ENCODE measurements around the gene TCF20. TPM values are rescaled to one million over a fixed set of nuclear protein-coding genes. Genes with fewer than 3 reads are reported as not detected.

TCF20 gene
- total RNA-seq, result 13.0 TPM

GRCh38 chr22:42270510-42271190 lies at the start of gene TCF20:
Gene TCF20, minus strand, starts transcription at chr22:42270653. Its CDS starts 55,348 bp downstream, at chr22:42215305.
- Histone ChIP-seq H3K9ac (ENCODE audit: low read depth in 1 of 3, low read length in 3 of 3) (peak within 1 kb of the TSS; percentile 70 to 88 (median 85)), H3K4me3 (ENCODE audit: low read length in 3 of 3) (peak within 1 kb of the TSS; percentile 71 to 78 (median 78))

GRCh38 chr22:42319386-42319785 lies 48.9 kb upstream of the TCF20 start:
- Histone ChIP-seq H3K9ac (ENCODE audit: low read depth in 1 of 3, low read length in 3 of 3) (no peak overlapping the region), H3K4me3 (ENCODE audit: low read length in 3 of 3) (no peak overlapping the region), H3K27me3 (ENCODE audit: control insufficient read depth in 3 of 3, insufficient read depth in 3 of 3, low read length in 3 of 3) (peaks cover 15 to 30% (median 20%) of the 10 kb centered on the region in 3 donors), H3K36me3 (ENCODE audit: control insufficient read depth in 3 of 3, insufficient read depth in 3 of 3, low read length in 3 of 3) (no peaks in the 10 kb centered on the region), H3K27ac (ENCODE audit: low read depth, low read length) (no peak overlapping the region), H3K9me3 (ENCODE audit: control insufficient read depth in 3 of 3, low read length in 3 of 3) (no peaks in the 10 kb centered on the region), H3K4me1 (ENCODE audit: control insufficient read depth in 3 of 3, insufficient read depth in 3 of 3, low read length in 3 of 3) (peaks cover 0 to 3% (median 0%) of the 10 kb centered on the region in 3 donors)

More at GRCh38 chr22:42270510-42271190, at the start of gene TCF20:
- Histone ChIP-seq H3K27ac (ENCODE audit: low read depth, low read length) (peak within 1 kb of the TSS; percentile 54), H3K27me3 (ENCODE audit: control insufficient read depth in 3 of 3, insufficient read depth in 3 of 3, low read length in 3 of 3) (peaks cover 0 to 3% (median 0%) of the 10 kb centered on the region in 3 donors), H3K36me3 (ENCODE audit: control insufficient read depth in 3 of 3, insufficient read depth in 3 of 3, low read length in 3 of 3) (no peaks in the 10 kb centered on the region), H3K4me1 (ENCODE audit: control insufficient read depth in 3 of 3, insufficient read depth in 3 of 3, low read length in 3 of 3) (peaks cover 6 to 15% (median 8%) of the 10 kb centered on the region in 3 donors), H3K9me3 (ENCODE audit: control insufficient read depth in 3 of 3, low read length in 3 of 3) (no peaks in the 10 kb centered on the region)

- H3K9ac ChIP-seq (ENCODE audit: low read depth in 1 of 3, low read length in 3 of 3), result no peak overlapping the region
- no peaks in the 10 kb centered on the region for H3K9me3 ChIP-seq (ENCODE audit: control insufficient read depth in 3 of 3, low read length in 3 of 3)
- H3K27me3 ChIP-seq (ENCODE audit: control insufficient read depth in 3 of 3, insufficient read depth in 3 of 3, low read length in 3 of 3), result peaks cover 17 to 34% (median 20%) of the 10 kb centered on the region in 3 donors
- H3K4me1 ChIP-seq (ENCODE audit: control insufficient read depth in 3 of 3, insufficient read depth in 3 of 3, low read length in 3 of 3), result peaks cover 0 to 6% (median 4%) of the 10 kb centered on the region in 3 donors
- no peak overlapping the region for H3K4me3 ChIP-seq (ENCODE audit: low read length in 3 of 3)
- no peak overlapping the region for H3K27ac ChIP-seq (ENCODE audit: low read depth, low read length)
- H3K36me3 ChIP-seq (ENCODE audit: control insufficient read depth in 3 of 3, insufficient read depth in 3 of 3, low read length in 3 of 3), result no peaks in the 10 kb centered on the region
Observed at GRCh38 chr22:42318967-42319366, 48.5 kb upstream of the TCF20 start.

GRCh38 chr22:42317691-42318547 lies 47.5 kb upstream of the TCF20 start:
- H3K9me3 ChIP-seq (ENCODE audit: control insufficient read depth in 3 of 3, low read length in 3 of 3), result no peaks in the 10 kb centered on the region
- H3K4me3 ChIP-seq (ENCODE audit: low read length in 3 of 3), result no peak overlapping the region
- H3K9ac ChIP-seq (ENCODE audit: low read depth in 1 of 3, low read length in 3 of 3), result no peak overlapping the region
- no peaks in the 10 kb centered on the region for H3K36me3 ChIP-seq (ENCODE audit: control insufficient read depth in 3 of 3, insufficient read depth in 3 of 3, low read length in 3 of 3)
- H3K27ac ChIP-seq (ENCODE audit: low read depth, low read length), result no peak overlapping the region
- H3K4me1 ChIP-seq (ENCODE audit: control insufficient read depth in 3 of 3, insufficient read depth in 3 of 3, low read length in 3 of 3), result peaks cover 0 to 9% (median 7%) of the 10 kb centered on the region in 3 donors
- H3K27me3 ChIP-seq (ENCODE audit: control insufficient read depth in 3 of 3, insufficient read depth in 3 of 3, low read length in 3 of 3), result peaks cover 24 to 39% (median 27%) of the 10 kb centered on the region in 3 donors

- Histone ChIP-seq H3K27me3 (ENCODE audit: control insufficient read depth in 3 of 3, insufficient read depth in 3 of 3, low read length in 3 of 3) (peaks cover 28 to 48% (median 36%) of the 10 kb centered on the region in 3 donors), H3K27ac (ENCODE audit: low read depth, low read length) (no peak overlapping the region), H3K9ac (ENCODE audit: low read depth in 1 of 3, low read length in 3 of 3) (no peak overlapping the region), H3K4me1 (ENCODE audit: control insufficient read depth in 3 of 3, insufficient read depth in 3 of 3, low read length in 3 of 3) (peaks cover 0 to 9% (median 7%) of the 10 kb centered on the region in 3 donors), H3K9me3 (ENCODE audit: control insufficient read depth in 3 of 3, low read length in 3 of 3) (no peaks in the 10 kb centered on the region), H3K4me3 (ENCODE audit: low read length in 3 of 3) (no peak overlapping the region), H3K36me3 (ENCODE audit: control insufficient read depth in 3 of 3, insufficient read depth in 3 of 3, low read length in 3 of 3) (no peaks in the 10 kb centered on the region)
Observed at GRCh38 chr22:42317008-42317407, 46.6 kb upstream of the TCF20 start.

GRCh38 chr22:42315392-42315756 lies 44.9 kb upstream of the TCF20 start:
- H3K4me1 ChIP-seq (ENCODE audit: control insufficient read depth in 3 of 3, insufficient read depth in 3 of 3, low read length in 3 of 3), result peaks cover 0 to 9% (median 7%) of the 10 kb centered on the region in 3 donors

GRCh38 chr22:42314709-42315391 lies 44.4 kb upstream of the TCF20 start:
- no peak overlapping the region for H3K27ac ChIP-seq (ENCODE audit: low read depth, low read length)
- no peak overlapping the region for H3K4me3 ChIP-seq (ENCODE audit: low read length in 3 of 3)
- H3K36me3 ChIP-seq (ENCODE audit: control insufficient read depth in 3 of 3, insufficient read depth in 3 of 3, low read length in 3 of 3), result no peaks in the 10 kb centered on the region
- no peak overlapping the region for H3K9ac ChIP-seq (ENCODE audit: low read depth in 1 of 3, low read length in 3 of 3)
- H3K27me3 ChIP-seq (ENCODE audit: control insufficient read depth in 3 of 3, insufficient read depth in 3 of 3, low read length in 3 of 3), result peaks cover 38 to 55% (median 45%) of the 10 kb centered on the region in 3 donors
- H3K9me3 ChIP-seq (ENCODE audit: control insufficient read depth in 3 of 3, low read length in 3 of 3), result no peaks in the 10 kb centered on the region
- H3K4me1 ChIP-seq (ENCODE audit: control insufficient read depth in 3 of 3, insufficient read depth in 3 of 3, low read length in 3 of 3), result peaks cover 0 to 9% (median 7%) of the 10 kb centered on the region in 3 donors

More at GRCh38 chr22:42315392-42315756, 44.9 kb upstream of the TCF20 start:
- Histone ChIP-seq H3K9me3 (ENCODE audit: control insufficient read depth in 3 of 3, low read length in 3 of 3) (no peaks in the 10 kb centered on the region), H3K4me3 (ENCODE audit: low read length in 3 of 3) (no peak overlapping the region), H3K9ac (ENCODE audit: low read depth in 1 of 3, low read length in 3 of 3) (no peak overlapping the region), H3K36me3 (ENCODE audit: control insufficient read depth in 3 of 3, insufficient read depth in 3 of 3, low read length in 3 of 3) (no peaks in the 10 kb centered on the region), H3K27ac (ENCODE audit: low read depth, low read length) (no peak overlapping the region), H3K27me3 (ENCODE audit: control insufficient read depth in 3 of 3, insufficient read depth in 3 of 3, low read length in 3 of 3) (peaks cover 36 to 56% (median 46%) of the 10 kb centered on the region in 3 donors)

- Histone ChIP-seq H3K27me3 (ENCODE audit: control insufficient read depth in 3 of 3, insufficient read depth in 3 of 3, low read length in 3 of 3) (peaks cover 38 to 57% (median 43%) of the 10 kb centered on the region in 3 donors), H3K9me3 (ENCODE audit: control insufficient read depth in 3 of 3, low read length in 3 of 3) (no peaks in the 10 kb centered on the region), H3K4me1 (ENCODE audit: control insufficient read depth in 3 of 3, insufficient read depth in 3 of 3, low read length in 3 of 3) (peaks cover 0 to 9% (median 7%) of the 10 kb centered on the region in 3 donors), H3K36me3 (ENCODE audit: control insufficient read depth in 3 of 3, insufficient read depth in 3 of 3, low read length in 3 of 3) (no peaks in the 10 kb centered on the region), H3K27ac (ENCODE audit: low read depth, low read length) (no peak overlapping the region), H3K9ac (ENCODE audit: low read depth in 1 of 3, low read length in 3 of 3) (no peak overlapping the region), H3K4me3 (ENCODE audit: low read length in 3 of 3) (no peak overlapping the region)
Observed at GRCh38 chr22:42313804-42314581, 43.5 kb upstream of the TCF20 start.

GRCh38 chr22:42313204-42313603 lies 42.8 kb upstream of the TCF20 start:
- no peaks in the 10 kb centered on the region for H3K36me3 ChIP-seq (ENCODE audit: control insufficient read depth in 3 of 3, insufficient read depth in 3 of 3, low read length in 3 of 3)
- no peak overlapping the region for H3K4me3 ChIP-seq (ENCODE audit: low read length in 3 of 3)
- H3K4me1 ChIP-seq (ENCODE audit: control insufficient read depth in 3 of 3, insufficient read depth in 3 of 3, low read length in 3 of 3), result peaks cover 0 to 9% (median 7%) of the 10 kb centered on the region in 3 donors
- H3K9ac ChIP-seq (ENCODE audit: low read depth in 1 of 3, low read length in 3 of 3), result no peak overlapping the region
- no peaks in the 10 kb centered on the region for H3K9me3 ChIP-seq (ENCODE audit: control insufficient read depth in 3 of 3, low read length in 3 of 3)
- peaks cover 31 to 53% (median 45%) of the 10 kb centered on the region in 3 donors for H3K27me3 ChIP-seq (ENCODE audit: control insufficient read depth in 3 of 3, insufficient read depth in 3 of 3, low read length in 3 of 3)
- H3K27ac ChIP-seq (ENCODE audit: low read depth, low read length), result no peak overlapping the region
